ENCODE data around the gene PCP4.

The PCP4 gene

DNA sequence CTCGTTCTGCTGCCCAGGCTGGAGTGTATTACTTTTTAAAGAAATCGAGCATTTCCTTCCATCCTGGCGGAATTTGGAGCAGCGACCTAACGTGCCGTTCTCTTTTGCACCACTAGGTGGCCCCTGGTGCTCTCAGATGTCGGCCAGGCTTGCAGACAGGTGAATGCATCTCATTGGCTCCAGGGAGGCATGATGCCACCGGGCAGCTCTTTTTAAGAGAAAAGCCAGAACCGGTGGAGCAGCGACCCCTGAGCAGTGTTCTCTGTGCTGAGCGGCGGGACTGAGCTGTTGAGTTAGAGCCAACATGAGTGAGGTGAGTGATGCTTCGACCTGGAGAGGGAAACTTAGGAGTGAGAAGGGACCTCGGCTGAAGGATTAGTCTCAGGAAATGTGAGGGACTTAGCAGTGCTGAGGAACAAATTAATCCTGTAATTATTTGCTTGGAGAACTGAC lies at the start of gene PCP4:
Gene PCP4 (plus strand): TSS at position 241 of the 453 bp plus-strand sequence. CDS start 64 bp downstream, at position 305.
- DNase-seq (ENCODE audit: low read depth in 2 of 2): peak; percentile 9 to 13

DNA sequence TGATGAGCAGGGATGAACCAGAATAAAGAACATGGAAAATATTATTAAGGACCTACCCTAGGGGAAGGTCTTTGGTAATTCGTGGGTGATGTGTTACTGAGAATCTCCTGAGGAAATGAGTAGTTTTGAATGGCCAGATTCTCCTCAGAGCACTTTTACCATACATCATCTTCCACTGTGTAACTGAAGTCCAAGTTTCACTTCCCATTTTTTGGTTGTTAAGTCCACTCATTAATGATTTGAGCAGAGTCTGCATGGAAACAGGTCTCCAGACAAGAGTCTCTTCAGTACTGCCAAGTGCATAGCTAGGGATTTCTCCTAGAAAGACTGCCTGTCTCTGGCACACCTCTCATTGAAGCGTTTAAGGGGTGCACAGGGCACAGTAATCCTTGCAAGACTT lies 48.7 kb upstream of the PCP4 start:
- no peak for DNase-seq (ENCODE audit: low read depth in 2 of 2)

GRCh38 chr21:39822042-39822441 lies 45.2 kb upstream of the PCP4 start:
- DNase-seq (ENCODE audit: low read depth in 2 of 2): no peak

DNA sequence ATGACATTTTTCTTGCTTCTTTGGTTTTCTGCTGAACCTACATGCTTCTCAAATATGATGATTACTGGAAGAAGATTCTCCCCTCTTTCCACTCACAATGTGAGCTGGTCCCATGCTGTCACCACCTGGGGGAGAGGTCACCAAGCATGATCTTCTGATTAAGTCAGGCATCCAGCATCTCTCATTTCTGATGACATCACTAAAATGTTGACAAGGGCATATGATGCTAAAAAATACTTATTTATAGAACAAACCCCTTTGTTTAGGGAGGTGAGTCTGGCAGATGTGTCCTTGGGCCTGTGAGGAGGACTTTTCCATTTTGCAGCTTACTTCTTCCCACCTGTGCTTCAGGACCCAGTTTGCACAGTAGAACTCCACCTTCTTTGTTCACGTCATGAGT lies 42.0 kb upstream of the PCP4 start:
- no peak for DNase-seq (ENCODE audit: low read depth in 2 of 2)

DNA sequence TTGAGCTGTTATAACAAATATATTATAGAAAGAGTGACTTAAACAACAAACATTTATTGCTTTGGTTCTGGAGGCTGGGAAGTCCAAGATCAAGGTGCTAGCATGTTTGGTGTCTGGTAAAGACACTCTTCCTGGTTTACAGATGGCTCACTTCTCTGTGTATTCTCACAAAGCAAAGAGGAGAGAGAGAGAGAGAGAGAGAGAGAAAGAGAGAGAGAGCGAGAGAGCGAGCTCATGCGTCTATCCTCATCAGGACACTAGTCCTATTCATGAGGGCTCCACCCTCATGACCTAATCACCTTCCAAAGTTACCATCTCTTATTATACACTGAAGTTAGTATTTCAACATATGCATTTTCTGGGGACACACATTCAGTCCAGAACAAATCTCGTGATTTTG lies 32.7 kb upstream of the PCP4 start:
- DNase-seq (ENCODE audit: low read depth in 2 of 2): no peak

GRCh38 chr21:39837861-39838359 lies 29.3 kb upstream of the PCP4 start:
- no peak for DNase-seq (ENCODE audit: low read depth in 2 of 2)

DNA sequence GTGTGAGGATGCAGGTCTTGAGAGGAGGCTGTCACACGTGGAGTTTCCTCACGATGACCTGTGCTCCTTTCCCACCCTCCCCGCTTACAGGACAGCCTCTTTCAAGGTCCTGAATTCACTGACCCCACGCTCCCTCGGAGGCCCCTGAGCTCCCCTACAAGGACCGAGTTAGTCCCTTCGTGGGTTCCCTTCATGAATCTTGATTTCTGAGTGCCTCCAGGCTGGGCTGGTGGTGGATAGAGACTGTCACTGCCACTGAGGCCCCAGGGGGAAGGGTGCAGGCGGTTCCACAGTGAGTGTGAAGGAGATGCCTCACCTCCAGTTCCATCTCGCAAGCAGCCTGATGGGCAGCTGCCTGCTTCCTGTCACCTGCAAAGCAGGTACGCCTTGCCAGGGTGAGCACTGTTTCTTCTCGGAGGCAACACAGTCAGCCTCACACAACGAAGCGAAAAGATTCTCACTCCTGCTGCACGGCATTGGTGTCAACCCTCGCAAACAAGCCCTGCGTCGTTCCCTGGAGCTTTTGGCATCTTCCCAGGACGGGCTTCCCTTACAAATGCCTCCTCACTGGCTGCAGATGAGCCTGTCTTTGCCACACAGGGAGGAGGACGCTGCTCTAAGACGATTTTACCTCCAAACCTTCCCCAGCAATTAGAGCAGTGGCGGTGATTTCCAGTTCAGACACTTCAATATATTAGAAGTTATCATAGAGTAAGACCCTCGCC lies 26.7 kb upstream of the PCP4 start:
- no peak for DNase-seq (ENCODE audit: low read depth in 2 of 2)

DNA sequence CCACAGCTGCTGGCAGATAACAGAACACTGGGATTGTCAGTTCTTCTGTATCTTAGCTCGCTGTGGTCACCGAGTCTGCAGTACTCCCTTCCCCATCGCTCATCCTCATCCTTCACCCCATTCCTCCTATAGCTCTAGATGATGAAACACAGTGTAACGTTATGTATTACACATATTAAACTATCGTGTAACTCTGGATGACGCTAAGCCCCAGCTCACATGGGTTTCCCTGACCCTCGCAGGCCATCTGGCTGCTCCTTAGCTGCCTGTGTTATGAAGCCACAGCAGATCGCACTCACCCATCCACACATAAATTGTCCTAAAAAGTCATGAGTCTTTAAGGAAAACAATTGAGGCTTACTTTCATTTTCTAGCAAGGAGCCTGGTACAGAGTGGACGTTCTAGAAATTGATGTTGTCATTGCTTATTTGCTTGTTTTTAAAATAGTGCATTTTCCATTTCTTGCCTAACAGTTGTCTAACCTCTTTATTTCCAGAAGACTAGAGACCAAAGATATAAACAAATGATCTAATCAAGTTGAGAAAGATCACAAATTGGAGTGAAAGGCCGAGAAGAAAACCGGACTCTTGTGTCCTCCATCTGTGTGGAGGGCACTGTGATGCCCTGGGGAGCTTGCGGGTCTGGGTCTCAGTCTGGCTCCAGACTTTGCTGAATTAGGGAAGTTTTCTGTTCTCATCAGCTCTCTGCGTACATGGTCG lies 24.3 kb upstream of the PCP4 start:
- DNase-seq (ENCODE audit: low read depth in 2 of 2): no peak

GRCh38 chr21:39843483-39843882 lies 23.8 kb upstream of the PCP4 start:
- DNase-seq (ENCODE audit: low read depth in 2 of 2): no peak

- DNase-seq (ENCODE audit: low read depth in 2 of 2): no peak
Observed at GRCh38 chr21:39843916-39844315, 23.3 kb upstream of the PCP4 start.

GRCh38 chr21:39845571-39846130 lies 21.6 kb upstream of the PCP4 start:
- DNase-seq (ENCODE audit: low read depth in 2 of 2): no peak

DNA sequence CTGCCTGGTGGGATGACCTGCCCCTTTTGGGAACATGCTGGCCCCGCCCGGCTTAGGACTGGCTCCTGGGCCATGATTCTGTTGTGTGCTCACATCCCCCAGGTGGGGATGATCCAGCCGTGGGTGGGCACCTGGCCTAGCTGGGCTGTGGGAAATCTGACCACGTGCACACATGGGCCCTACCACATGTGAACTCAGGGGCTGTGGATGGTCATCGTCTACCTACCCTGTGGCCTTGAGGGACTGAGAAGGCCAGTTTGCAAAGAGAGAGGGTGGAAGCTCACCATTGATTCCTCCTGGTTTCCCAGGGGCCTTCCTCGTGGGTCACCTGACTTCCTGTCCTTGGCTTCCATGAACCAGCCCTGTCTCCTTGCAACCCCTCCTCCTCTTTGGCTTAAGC lies 19.4 kb upstream of the PCP4 start:
- no peak for DNase-seq (ENCODE audit: low read depth in 2 of 2)

GRCh38 chr21:39849014-39849655 lies 18.1 kb upstream of the PCP4 start:
- no peak for DNase-seq (ENCODE audit: low read depth in 2 of 2)

DNA sequence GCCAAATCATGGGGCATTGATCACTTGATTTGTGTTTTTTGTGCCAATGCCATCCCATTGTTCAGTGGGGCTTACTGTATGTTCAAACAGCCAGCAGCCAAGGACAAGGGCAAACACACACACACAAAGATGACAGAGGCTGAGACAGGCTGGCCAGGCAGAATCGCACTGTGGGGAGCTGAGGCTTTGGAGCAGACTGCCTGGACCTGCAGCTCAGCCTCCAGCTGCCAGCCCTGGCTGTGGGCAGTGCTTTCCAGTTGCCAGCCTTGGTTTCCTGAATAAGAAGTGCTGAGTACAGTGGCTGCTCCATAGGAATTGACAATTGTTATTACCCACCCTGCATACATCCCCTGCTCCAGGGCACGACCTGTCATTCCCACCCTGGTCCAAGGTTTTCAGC lies 16.9 kb upstream of the PCP4 start:
- no peak for DNase-seq (ENCODE audit: low read depth in 2 of 2)

GRCh38 chr21:39851002-39851618 lies 16.1 kb upstream of the PCP4 start:
- no peak for DNase-seq (ENCODE audit: low read depth in 2 of 2)

- no peak for DNase-seq (ENCODE audit: low read depth in 2 of 2)
Observed at GRCh38 chr21:39852021-39852721, 15.1 kb upstream of the PCP4 start.

- no peak for DNase-seq (ENCODE audit: low read depth in 2 of 2)
Observed at GRCh38 chr21:39852726-39853500, 14.3 kb upstream of the PCP4 start.

DNA sequence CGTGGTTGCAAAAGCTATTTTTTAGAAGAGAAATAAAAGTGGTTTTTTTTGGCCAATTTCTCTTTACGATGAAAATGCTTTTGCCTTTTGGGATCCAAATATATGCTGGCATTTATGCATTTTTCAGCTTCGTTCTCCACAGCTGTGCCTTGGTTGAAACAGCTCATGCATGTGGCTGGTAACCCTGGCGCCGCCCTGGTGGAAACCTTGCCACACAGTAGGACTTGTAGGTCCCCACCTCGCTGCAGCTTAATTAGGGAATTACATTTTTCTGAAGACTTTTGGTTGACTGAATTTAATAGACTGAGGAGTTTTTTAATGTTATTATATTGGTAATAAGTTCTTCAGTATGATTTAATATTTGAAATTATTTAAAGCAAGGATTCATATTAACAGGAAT lies 12.7 kb upstream of the PCP4 start:
- no peak for DNase-seq (ENCODE audit: low read depth in 2 of 2)

GRCh38 chr21:39855595-39855994 lies 11.6 kb upstream of the PCP4 start:
- DNase-seq (ENCODE audit: low read depth in 2 of 2): no peak

- DNase-seq (ENCODE audit: low read depth in 2 of 2): no peak
Observed at GRCh38 chr21:39860600-39860999, 6.6 kb upstream of the PCP4 start.

All from stimulated activated CD8-positive, alpha-beta memory T cell treated with anti-CD3 and anti-CD28 coated beads, Interleukin-2, amount 100 ng/mL, for 48 hours (primary cell).